Activated effector memory CD4-positive, alpha-beta T cell treated with Interleukin-2 at 50 U/mL for 16 hours (primary cell): Measurements from ENCODE around the gene UBE2O.
A peak's percentile ranks its signal among the peaks of the same experiment; 100 is the strongest.

Experiments used
- DNase-seq: peaks from one replicate; pipeline ENCODE4 v3.0.0-alpha.2; 2020

UBE2O gene

DNA sequence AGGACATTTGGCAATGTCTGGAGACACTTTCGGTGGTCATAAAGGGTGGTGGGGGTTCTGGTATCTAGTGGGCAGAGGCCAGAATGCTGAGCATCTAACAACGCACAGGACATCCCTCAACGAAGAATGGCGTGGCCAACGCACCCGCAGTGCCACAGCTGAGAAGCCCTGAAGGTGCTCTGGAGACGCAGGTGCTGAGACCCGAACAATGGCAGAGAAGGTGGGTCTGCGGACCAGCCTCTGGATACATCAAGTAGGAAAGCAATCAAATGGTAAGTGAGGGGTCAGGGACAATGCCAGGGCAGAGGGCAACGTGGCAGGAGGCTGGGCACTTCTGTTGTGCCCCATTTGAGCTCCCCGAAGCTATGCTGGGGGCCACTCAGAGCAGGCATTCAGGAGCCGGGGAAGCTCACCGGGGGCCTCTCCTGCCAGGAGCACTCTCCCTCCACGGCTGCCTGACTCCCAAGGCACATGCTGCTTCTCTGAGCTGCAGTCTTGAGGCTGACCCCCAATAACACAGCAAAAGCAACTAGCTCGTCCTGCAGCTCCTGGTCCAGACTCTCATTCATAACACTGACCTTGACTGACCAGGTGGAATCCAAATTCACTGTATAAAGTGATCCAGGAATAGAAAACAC lies 42.5 kb downstream of the UBE2O start:
- no peak for DNase-seq

DNA sequence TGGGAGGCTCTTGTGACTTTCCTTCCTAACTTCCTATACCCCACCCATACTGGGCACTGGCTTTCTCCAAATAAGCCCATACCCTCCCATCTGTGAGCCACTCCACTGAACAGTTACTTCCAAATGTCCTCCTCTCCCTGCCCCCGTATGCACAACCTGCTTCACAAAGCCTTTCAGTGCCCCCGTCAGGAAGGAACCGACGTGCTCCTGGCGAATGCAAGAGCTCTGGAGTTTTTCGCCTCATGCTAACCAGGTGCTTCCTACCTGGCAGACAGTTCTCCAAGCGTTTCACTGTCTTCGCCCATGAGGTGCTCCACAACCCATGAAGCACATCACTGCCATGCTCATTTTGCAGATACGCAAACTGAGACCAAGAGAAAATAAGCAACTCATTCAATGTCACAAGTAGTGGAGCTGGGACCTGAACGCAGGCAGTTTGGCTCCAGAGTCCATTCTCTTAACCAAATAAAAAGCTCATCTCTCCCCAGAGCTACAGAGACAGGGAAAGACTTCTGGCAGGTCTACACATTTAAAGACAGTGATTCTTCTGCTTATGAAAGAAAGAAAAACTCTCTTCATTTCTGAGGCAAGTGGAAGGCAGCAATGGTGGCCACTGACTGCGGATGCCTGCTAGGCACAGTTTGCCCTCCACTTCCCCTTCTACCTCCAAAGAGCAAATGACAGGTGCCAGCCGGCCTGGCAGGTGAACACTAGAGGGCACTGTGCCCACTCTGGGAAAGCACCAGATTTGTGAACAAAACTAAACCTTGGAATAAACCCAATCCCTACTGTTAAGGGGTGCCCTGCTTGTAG lies 44.7 kb downstream of the UBE2O start:
- DNase-seq: peak; percentile 49

DNA sequence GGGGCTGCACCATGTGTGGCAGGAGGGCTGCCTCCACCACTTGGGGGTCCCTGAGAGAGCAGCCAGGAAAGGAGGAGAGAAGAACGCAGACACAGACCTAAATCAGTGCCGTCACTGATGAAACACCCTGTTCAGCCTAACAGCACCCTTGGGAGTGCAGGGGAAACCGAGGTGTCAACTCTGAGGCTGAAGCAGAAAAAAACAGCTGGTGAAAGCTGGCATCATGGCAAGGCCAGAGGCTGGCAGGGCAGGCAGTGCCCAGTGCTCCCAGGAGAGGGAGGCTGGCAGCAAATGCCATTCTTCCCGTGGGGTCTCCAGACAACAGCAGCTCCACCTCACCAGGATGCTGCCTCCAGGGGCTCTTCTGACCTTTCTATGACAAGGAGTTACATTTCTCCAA lies 45.4 kb downstream of the UBE2O start:
- DNase-seq: no peak

DNA sequence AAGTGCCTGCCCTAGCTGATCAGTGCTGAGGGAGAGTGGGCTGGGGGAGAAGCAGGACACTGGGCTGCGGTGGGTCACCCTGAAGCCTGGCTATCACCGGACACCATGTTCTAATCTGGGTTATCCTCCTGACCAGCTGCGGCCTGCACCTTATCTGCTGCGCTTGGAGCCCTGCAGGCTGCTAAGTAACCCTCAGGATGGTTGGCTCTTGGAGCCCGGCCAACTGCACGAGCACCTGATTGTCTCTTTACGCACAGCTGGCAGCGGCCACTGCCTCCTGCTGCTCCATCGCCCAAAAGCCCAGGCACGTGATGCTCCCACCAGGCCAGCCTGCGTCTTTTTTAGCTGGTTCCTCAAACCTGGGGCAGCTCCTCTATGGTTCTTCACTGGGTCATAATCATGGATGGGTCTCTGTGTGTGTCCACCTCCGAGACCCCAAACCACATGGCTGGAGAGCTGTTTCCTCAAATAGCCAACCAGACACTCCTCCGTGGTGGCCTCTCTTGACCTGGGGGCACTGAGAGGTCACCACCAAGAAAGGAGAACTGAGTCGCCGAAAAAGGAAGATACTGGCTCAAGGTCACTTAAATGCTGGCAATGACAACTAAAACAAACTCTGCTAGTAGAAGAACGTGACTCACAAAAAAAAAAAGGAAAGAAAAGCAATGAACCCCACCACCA lies 46.8 kb downstream of the UBE2O start:
- DNase-seq: no peak

DNA sequence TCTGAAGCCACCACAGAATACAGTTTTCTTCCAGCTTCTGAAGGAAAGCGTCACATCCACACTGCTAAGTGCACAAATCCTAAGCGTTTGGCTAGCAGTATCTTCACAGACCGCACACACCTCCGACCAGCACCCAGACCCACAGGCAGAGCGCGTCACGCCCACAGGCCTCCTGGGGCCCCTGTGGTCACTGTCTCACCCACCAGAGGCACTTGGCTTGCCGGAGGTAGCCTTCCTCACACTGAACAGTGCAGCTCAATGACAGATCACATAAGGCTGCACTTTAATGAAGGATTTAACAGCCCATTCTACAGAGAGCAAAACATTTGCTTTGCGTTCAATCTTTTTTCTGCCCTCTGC lies 47.4 kb downstream of the UBE2O start:
- DNase-seq: no peak

DNA sequence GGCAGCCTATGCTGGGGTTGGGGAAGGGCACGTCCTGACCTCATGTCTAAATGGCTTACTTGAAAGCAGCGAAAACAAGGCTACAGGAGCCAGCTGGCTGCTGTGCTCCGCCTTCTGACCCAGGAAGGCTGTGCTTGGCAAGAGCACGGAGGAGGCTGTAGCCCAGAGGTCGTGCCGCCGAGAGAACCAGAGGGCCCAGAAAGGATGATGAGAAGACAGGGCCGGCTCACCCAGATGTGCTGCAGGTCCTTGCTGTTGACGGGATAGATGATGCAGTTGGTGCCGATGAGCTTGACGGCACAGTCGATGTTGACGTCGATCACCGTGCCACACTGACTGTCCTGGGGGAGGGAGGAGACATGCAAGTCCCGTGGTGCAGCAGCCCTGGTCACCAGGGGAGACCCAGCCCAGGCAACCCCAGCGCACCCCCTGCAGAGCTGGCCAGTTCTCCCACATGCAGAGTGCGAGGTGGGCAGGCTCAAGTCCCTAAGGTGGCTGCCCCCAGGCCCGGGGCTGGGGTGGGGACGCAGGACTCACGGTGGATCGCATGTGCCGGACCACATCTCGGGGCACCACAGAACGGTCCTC lies 47.9 kb downstream of the UBE2O start:
- no peak for DNase-seq

DNA sequence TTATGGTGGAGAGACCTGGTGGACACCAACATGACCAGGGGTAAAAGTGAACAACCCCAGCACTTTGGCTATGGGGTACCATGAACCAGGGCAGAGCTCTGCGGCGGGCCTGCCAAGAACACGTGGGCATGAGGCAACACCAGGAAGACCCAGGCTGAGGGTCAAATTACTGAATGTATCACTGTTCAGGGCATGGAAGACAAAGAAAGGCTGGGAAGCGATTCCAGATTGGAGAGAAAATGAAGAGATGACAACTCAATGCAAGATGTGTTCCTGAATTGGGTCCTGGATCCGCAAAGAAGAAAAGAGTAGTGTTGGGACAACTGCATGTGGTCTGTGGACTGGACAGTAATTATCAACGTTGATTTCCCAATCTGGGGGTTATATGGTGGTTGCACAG lies 48.7 kb downstream of the UBE2O start:
- DNase-seq: no peak

DNA sequence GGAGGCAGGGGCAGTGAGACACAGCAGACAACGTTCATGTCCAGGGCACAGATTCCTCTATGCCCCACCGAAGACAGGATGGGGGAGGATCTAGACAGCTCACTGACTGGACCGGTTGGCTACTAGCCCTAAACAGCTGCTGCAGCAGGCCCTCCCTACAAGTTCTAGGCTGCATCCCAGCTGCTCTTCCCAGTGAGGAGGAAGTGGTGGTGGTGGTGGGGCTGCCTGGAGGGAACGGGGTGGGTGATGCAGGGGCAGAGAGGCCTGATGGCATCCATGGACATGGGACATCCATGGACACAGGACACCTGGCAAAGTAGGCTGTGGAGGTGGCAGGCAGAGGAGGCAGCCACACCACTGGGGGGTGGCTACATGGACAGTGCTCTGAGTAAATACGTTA lies 50.2 kb downstream of the UBE2O start:
- no peak for DNase-seq

DNA sequence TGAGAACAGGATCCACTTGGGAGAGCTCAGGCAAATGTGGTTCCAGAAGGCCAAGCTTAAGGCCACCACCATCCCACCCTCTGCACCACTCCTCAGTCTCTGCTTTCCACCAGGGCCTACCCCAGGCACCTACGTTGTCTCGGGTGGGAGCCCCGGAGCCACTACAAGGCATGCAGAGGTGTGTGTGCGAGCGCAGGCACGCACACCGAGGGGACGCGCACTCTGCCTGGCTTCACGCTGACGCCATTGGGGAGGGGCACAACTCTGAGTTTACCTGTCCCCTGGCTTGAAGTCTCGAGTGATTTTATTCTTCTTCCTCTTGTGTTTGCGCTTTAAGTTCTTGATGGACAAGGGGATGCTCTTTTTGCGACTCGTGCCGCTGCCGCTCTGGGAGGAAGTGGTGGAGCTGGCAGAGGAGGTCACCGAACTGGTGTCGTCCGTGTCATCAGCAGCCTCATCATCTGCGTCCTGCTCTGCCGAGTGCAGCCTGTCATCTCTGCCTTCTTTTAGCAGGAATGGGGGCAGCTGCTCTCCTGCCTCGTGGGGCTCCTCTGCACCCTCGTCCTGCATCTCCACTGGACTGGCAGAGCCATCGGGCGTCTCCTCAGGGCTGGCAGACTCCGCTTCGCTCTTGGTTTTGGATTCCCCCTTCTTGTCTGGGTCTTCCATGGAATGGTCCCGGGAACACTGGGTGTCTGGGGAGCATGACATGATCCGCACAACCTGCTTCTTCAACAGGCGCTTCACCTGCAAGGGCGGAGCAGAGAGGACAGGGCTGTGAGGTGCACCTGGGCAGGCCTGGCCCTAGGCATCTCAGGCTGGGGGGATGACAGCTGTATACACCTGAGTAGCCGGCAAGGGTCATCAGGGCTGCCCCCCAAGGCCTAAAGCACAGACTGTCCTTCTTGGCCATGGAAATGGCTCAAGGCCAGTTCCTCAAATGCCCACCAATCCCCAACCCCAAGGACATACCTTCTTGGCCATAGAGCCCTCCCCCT lies 53.5 kb downstream of the UBE2O start:
- no peak for DNase-seq

DNA sequence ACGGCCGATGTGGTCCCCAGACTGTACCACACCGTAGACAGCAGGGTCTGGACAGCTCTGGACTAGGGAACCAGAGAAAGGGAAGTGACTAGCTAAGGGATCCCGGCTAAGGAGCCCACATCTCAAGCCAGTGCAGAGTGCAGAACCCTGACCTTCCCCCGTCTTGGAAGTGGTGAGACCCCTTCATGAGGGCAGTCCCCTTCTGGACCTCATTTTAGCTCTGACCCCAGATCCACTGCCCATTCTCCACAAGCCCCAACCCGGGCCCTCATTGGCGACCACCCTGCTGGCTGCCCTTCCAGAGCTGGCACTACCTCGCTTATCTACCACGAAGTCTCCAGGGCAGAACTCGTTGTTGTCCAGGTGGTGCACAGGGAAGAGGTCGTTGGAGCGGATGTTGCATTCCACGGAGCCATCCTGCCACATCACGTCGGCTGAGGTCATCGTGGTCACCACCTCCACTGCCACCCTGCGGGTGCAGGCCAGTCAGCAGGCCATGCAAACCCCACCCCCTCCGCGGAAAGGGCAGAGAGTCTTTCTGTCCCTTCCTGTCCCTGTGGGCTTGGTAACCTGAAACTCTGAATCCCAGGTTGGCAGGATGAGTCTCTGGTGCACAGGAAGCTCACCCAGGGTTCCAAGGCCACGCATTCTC lies 54.3 kb downstream of the UBE2O start:
- no peak for DNase-seq

DNA sequence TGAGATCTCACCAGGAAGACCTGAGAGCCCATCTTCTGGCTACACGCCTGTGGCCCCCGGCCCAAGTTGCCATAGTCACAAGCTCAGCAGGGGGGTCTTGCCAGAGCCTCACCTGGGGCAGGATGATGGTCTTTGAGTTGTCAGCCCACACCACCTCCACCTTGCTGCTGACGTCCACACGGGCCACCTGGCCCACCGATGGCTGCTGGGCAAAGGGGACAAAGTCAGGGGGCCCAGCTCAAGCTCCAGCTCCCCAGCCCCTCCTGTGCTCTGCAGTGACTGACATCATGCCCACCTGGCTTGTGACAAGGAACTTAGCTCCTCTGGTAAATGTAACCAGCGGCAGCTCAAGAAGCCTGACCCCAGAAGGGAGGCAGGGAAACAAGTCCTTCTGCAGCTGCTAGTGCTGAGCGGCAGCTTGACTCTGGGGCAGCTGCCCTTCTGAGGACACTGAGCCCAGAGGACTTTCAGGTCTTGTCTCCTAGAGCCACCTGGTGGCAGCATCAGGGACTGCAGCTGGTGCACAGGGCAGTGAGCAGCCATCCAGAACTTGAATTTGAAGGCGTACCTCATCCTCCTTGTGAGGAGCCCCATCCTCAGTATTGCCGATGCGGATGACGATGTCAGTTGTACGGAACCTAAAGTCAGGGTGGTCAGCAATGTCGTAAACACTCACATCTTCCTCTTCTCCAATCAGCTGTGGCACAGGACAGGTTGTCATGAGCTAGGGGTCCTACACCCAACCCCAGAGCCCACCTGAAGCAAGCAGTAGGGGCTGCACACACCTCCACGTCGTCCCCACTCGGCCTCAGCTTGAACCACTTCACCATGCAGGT lies 55.0 kb downstream of the UBE2O start:
- DNase-seq: peak; percentile 70

DNA sequence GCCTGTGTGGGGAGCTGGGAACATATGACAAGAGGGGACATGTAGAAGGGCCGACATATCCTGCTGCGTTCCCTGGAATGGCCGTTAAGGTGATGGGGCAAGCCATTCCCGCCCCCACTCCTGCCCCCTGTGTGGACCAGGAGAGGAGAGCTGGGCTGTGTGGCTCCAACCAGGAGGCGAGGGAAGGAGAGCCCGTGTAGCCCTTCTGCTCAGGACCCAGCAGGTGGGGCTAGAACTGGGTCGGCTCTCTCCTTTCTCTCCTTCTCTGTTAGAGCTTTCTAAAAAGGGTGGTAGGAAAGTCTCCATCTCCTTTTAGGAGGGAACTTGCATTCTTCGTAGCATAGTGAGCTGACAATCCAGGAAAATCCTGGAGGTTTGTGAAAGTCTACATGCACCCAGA lies 55.8 kb downstream of the UBE2O start:
- no peak for DNase-seq

DNA sequence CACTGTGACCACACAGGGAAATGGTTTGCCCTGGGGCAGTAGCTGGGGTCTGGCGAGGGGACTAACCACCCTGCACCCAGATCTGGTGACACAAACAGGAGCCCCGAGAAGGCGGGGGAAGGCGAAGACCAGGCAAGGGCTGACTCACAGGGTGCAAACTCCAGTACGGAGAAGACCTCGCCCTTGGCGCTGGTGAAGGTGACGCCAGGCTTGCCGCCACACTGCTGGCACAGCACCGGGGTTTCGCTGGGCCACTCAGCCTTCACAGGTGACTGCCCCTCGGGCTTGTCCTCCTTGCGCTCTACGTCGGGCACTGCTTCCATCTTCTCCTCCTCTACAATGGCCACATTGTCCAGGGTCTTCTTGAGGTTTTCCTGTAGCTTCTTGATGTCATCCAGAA lies 57.0 kb downstream of the UBE2O start:
- no peak for DNase-seq

DNA sequence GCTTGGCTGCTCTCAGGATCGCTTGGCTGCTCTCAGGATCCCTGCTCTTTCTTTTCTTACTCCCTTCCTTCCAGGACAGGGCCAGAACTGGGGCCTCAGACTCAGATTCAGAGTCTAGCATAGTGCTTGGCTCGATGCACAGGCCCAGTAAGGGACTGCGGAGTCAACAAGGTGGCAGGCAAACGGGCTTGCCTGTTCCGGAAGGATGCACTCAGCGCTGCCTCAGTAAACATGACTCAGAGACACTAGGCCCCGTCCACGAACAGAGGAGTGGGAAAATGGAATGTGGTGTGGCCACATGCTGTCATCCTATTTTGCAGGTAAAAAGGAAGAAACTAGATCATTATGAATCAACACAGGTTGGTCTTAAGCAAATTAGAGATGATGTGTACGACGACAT lies 58.8 kb downstream of the UBE2O start:
- no peak for DNase-seq

DNA sequence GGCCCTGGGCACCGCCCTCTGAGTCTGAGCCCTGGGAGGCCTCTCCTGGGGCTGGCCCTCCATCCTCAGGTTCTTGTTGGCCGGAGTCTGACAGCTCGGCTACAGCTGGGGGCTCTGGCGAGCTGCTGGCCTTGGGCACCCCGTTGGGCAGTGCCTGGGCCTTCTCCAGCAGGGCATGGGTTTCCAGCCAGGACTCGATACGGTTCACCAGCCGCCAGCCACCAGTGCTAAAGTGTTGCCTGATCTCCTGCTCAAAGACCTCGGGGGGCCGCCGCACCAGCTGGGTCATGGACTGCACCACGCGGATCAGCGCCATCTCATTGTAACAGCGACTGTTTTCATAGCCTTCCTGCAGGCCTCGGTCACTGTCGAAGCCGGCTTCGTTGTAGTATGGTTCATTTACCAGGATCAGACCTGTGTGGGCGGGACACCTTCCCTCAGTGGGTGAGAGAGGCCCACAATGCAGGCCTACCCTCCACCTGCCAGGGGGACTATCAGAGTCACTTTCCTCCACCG lies 61.7 kb downstream of the UBE2O start:
- DNase-seq: no peak

DNA sequence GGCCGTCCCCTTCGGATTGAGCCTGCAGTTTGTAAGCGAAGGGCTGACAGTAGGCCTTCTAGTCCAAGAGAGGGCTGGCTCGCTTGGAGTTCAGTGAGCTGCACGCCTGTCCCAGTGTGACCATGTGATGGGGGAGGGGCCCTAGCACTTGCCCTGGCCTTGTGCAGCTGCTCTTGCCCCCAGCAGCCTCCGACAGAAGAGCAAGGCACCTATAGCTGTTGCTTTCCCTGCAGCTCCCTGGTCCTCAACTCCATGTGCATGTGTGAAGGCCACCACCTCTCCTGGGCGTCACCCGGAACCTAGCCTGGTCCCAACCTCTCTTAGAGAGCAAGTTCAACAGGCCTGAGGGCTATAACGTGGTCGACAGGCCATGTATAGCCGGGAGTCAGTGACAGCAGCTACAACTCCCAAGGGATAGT lies 62.9 kb downstream of the UBE2O start:
- no peak for DNase-seq

DNA sequence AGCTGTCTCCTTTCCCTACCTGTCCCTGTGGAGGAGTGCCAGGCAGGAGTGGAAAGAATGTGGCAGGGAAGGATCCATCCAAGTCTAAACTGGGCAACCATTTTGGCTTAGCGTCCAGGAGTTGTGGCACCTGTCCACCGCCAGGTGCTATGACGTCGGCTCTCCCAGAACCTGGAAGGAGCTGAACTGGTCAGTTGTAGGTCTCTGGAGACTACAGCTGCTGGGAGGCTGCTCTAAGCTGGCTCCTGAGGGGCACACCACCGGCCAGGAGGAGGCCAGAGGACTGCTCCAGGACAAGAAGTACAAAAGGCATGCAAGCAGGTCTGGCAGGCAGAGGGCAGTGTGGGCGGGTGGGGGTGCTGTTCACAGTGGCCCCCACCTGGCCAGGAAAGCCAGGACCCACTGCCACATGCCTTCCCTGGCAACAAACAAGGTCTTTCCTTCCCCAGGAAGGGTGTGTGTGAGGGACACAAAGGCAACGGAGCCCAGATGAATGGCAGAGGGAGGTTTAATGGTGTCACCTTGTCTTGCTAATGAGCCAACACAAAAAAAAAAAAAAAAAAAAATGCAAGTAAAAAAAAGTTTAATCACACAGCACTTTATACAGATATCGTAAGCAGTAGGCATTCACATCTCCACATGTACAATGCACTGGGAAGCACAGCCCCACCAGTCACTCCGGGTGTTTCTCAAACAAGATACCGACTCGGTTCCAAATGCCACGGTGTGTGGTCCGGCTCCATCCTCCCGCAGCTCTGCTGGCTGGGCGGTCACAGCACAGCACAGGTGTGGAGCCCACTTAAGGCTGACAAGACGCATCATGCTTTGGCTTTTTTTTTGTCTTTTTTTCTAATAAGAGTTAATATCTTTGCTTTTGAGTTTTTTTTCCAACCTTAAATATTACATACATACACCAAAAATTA lies 63.7 kb downstream of the UBE2O start:
- no peak for DNase-seq

DNA sequence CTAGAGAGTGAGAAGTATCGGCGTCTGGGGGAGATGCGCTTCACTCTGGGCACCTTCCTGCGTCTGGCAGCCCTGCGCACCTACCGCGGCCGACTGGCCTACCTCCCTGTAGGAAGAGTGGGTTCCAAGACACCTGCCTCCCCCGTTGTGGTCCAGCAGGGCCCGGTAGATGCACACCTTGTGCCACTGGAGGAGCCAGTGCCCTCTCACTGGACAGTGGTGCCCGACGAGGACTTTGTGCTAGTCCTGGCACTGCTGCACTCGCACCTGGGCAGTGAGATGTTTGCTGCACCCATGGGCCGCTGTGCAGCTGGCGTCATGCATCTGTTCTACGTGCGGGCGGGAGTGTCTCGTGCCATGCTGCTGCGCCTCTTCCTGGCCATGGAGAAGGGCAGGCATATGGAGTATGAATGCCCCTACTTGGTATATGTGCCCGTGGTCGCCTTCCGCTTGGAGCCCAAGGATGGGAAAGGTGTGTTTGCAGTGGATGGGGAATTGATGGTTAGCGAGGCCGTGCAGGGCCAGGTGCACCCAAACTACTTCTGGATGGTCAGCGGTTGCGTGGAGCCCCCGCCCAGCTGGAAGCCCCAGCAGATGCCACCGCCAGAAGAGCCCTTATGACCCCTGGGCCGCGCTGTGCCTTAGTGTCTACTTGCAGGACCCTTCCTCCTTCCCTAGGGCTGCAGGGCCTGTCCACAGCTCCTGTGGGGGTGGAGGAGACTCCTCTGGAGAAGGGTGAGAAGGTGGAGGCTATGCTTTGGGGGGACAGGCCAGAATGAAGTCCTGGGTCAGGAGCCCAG lies 65.8 kb downstream of the UBE2O start:
- DNase-seq: no peak
